HG02852 (cell line): Measurements from ENCODE around the gene TNNI2.
"Not testable (repeated sequence)": the region's sequence is repeated elsewhere in the genome, so short reads cannot be mapped to it uniquely, and the experiment has no call there.

Experiments
- ATAC-seq: cut with Tn5 transposase; IDR thresholded peaks from one replicate; pipeline ENCODE4 v1.9.1; 2021; ENCODE audit warnings: mild to moderate bottlenecking, moderate library complexity; ENCODE audit not compliant: unreplicated experiment

Gene TNNI2

DNA sequence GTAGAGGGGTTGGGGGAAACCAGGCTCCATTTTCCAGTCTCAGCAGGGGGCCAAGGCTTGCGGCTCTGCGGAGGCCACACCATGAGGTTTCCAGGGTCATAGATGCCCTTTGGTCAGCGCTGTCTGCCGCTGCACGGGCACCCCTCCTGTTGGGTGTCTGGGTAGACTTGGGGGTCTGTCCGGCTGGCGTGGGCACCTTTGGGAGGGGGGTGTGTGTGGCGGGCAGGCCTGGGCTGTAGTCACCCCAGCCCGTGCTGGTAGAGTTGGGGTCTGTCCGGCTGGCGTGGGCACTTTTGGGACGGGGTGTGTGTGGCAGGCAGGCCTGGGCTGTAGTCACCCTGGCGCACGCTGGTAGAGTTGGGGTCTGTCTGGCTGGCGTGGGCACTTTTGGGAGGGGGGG is 32.8 kb downstream of the TNNI2 start:
- ATAC-seq = no peak

DNA sequence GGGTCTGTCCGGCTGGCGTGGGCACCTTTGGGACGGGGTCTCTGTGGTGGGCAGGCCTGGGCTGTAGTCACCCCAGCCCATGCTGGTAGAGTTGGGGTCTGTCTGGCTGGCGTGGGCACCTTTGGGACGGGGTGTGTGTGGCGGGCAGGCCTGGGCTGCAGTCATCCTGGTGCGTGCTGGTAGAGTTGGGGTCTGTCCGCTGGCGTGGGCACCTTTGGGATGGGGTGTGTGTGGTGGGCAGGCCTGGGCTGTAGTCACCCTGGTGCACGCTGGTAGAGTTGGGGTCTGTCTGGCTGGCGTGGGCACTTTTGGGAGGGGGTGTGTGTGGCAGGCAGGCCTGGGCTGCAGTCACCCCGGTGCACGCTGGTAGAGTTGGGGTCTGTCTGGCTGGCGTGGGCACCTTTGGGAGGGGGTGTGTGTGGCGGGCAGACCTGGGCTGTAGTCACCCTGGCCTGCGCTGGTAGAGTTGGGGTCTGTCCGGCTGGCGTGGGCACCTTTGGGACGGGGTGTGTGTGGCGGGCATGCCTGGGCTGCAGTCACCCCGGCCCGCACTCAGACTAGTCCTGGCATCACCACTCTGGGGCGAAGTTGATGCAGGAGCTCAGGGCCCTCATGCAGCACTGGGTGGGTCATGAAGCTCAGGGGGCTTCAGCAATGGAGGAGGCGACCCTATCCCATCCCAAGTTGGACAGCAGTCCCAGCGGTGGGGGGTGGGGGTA is 33.6 kb downstream of the TNNI2 start:
- no peak for ATAC-seq

DNA sequence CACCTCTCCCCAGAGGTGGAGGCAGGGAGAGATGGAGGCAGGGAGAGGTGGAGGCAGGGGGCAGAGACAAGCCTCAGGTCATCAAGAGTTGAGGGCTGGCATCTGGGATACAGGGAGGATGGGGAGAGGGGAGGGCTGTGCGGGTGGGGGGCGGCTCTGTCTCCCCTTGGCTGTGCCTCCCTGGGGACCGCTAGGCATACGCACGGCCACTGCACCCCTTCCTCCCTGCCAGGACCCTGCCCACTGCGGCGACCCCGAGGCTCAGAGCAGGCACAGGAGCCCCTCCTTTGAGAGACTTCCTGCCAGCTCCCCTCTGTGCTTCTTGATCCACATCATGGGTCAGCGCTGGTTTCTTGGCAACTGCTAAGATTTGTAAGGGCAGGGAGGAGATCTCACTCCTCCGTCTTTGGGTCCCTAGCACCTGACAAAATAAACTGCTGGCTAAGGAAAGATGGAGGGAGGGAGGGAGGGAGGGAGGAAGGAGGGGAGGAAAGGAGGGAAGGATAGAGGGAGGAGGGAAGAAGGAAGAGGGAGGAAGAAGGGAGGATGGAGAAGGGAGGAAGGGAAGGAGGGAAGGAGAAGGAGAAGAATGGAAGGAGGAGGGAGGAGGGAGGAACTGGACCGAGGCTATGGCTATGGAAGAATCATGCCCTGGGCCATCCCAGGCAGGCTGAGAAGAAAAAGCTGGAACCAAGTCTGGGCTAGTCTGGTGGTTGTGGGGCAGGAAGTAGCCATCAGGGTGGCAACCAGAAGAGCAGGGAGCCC is 34.4 kb downstream of the TNNI2 start:
- no peak for ATAC-seq

DNA sequence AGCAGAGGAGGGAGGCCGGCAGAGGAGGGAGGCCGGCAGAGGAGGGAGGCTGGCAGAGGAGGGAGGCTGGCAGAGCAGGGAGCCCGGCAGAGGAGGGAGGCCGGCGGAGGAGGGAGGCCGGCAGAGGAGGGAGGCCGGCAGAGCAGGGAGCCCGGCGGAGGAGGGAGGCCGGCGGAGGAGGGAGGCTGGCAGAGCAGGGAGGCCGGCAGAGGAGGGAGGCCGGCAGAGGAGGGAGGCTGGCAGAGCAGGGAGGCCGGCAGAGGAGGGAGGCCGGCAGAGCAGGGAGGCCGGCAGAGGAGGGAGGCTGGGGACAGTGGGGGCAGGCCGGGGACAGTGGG is 35.0 kb downstream of the TNNI2 start:
- not testable (repeated sequence) for ATAC-seq

DNA sequence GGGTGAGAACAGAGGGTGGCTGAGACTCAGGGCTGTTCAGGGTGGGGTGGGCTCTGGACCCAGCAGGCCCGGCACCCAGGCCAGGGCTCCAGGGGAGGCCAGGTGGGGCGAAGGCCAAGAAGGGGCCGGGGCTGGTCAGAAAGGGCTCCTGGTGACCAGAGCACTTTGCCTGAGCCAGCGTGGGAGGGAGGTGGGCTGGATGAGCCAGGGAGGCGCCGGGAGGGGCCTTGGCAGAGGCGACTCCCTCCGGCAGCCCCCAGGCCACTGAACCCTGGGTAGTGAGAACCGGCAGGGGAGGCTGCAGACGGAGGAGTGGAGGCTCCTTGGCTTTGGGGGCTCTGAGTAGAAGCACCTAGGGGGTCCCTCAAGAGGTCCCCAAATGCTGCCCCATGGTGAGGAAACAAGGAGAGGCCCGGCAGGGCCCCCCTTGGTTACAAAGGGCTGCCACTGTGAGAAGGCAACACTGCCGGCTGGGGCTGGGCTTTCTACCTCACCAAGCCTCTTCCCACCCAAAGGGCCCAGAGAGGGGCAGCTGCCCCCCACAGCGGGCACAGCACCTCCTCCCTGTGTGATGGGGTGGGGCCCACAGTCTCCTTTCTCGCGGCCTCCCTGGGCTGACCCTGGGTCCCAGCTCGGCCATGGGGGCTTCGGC is 35.8 kb downstream of the TNNI2 start:
- not testable (repeated sequence) for ATAC-seq

DNA sequence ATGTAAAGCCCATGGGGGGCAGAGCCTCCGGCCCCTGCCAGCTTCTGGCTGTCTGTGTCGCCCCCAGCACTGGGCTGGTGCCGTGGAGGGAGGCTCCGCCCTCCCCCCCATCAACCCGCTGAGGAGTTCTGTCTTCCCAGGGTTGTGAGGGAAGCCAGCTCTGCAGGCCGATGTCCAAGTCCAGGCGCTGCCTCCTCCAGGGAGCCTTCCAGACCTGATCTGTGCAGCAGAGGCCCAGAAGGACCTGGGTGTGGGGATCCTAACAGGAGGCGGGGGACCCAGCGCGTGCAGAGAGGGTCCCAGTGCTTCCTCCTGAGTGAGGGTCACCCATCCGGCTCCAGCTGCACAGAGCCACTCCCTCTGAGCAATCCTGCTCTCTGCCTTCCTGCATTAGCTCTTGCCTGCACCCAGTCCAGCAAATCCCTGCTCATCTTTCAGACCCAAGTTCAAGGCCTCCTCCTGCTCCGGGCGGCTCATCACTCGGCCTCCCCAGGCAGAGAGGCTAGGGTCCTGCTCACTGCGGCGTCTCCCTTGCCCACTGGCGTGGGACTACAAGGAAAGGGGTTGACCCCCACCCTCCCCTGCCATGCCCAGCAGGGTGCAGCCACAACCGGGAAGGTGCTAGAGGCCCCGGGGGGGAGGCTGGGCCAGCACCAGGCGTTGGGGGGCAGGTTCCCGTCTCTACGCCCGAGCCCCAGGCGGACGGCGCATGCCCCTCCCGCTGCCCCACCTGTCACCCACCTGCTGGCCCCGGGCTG is 36.5 kb downstream of the TNNI2 start:
- no peak for ATAC-seq

DNA sequence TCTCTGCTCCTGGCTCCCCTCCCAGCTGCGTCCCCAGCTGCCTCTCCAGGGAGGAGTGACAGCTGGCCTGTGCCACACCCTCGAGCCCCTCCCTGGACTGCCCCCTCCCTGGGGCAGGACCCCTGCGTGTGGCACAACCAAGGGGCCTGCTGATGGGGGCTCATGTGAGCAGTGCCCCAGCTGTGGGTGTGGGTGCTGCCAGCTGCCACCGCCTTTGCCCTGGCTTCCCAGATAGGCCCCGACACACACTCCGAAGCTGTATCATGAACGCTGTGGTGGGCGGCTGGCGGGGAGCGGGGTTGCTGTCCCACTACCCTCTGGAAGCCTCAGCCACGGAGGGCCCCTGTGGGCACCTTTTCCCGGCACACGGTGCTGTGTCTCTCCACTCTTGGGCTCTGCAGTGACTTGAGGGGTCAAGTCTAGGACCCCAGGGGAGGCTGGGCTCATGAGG is 37.1 kb downstream of the TNNI2 start:
- ATAC-seq = not testable (repeated sequence)

DNA sequence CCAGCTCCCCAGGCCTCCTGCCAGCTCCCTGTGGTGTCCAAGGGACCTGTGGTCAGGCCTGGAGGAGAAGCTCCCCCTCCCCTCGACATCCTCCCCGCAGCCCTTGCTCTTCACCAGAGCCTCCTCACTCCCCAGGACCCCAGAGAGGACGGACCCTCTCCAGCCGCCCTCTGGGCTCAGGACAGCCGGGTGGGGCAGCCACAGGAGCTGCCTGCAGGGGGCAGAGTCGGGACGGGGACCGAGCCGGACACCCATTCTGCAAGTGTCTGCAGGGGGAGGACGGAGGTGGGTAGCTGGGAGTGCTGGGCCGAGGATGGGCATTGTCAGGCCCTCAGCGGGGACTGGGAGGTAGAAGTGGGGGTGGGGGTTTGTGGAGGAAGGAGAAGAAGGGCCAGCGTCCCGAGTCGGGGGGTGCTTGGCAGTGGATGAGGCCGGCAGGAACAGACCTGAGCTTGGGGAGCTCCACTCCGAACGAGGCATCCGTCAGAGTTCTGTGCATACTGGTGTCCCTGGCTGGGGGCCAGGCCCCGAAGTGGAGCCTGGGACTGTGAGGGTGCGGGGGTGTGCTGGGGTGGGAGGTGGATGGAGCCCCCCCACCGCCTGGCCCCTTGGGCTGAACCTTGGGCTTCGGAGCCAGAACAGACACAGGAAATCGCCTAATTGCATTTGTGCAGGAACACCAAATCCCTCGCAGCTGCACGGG is 37.7 kb downstream of the TNNI2 start:
- ATAC-seq = no peak

DNA sequence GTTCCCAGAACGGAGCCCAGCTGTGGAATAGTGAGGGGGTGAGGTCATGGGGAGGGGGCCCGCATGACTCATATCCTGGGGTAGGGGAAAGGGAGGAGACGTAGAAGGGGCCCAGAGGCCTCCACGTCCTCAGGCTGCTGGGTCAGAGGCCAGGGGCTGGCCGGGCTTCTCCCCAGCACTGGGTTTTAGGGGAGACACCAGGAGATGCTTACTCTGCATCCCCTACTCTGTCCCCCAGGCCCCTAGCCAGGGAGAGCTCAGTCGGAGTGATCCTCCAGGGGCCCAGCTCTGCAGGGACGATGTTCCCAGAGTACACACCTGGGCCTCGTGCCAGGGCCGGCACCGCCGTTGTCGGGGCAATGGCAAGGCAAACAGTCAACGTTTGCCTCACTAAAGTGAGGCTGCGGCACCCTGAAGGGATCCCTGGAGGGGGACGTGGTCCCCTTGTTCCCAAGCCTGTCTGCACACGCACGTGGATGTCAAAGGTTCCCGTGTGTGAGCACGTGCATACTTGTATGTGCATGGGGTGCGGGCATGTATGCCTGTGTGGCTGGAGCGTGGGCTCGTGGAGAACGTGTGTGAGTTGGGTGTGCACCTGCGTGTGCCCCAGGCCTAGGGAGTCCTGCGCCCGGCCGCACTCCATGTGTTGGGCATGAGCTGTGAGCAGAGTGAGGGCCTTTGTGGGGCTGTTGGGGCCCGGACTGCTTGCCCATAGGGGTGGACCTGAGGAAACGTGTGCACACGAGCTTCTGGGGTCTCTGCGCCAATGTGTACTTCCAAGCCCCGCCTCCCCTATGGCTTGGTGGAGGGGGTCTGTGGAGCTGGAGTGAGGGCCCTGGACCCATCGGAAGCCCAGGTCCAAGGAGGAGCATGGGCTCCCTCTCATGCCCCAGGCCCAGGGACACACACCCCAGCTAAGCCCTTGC is 38.7 kb downstream of the TNNI2 start:
- ATAC-seq = no peak

DNA sequence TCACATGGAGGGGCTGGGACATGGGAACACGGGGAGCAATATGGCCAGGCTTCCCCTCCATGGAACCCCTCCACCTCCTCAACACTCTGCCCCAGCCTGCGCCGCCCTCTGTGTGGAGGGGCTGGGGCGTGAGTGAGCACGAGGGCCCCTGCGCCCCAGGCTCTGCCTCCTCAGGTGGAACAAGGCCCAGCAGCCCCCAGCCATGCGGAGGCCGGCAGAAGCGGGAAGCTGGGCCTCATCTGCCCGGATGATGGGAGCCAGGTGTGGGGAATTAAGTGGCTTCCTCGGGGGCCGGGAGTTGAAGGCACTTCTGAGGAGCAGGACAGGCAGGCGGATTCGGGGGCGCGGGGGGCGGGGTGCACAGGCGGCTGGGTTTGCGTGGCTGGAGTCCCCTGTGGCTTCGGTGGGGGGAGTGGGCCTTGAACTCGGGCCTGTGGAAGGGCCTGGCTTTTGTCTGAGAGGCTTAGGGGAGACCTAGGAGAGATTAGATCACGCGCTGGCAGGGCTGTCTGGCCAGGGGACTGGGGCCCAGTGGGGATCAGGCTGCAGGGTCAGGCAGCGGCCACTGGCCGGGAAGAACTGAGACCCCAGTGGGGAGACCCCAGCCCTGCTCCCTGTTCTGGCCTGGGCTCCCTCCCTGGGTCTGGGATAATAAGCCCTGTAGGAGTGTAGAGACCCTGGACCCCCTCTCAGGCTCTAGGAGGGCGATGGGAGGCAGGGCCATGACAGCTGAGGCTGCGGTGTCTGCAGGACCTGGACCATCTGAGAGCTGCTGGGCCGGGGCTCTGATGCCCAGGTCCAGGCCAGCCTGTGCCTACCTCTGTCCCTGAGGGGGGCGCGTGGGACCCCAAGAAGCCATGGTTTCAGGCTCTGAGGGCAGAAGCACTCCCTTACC is 39.6 kb downstream of the TNNI2 start:
- no peak for ATAC-seq

DNA sequence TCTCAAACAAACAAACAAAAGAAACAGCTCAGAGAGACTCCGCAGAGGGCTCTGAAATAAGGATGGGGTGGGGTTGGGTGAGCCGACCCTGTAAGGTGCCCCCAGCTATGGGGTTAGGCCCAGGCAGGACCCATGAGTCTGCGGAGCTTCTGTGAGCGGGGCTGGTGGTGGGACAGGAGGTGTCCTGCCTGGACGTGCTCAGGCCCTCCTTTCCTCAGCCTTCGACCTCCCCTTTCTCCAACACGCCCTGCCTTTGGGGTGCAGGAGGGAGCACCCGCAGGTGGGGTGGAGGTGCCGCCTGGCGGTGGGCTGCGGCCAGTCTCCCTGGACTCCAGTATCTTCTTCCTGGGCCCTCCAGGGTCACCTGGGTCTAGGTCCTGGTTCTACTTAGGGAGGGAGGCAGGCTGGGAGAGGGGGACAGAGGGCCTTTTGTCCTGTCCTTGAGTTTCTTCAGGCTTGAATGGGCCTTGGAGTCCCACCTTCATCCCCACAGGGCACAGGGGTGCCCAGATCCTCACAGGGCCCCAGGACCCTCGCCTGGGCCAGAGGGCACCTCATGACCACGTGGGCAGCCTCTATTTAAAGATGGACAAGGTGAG is 40.7 kb downstream of the TNNI2 start:
- no peak for ATAC-seq

DNA sequence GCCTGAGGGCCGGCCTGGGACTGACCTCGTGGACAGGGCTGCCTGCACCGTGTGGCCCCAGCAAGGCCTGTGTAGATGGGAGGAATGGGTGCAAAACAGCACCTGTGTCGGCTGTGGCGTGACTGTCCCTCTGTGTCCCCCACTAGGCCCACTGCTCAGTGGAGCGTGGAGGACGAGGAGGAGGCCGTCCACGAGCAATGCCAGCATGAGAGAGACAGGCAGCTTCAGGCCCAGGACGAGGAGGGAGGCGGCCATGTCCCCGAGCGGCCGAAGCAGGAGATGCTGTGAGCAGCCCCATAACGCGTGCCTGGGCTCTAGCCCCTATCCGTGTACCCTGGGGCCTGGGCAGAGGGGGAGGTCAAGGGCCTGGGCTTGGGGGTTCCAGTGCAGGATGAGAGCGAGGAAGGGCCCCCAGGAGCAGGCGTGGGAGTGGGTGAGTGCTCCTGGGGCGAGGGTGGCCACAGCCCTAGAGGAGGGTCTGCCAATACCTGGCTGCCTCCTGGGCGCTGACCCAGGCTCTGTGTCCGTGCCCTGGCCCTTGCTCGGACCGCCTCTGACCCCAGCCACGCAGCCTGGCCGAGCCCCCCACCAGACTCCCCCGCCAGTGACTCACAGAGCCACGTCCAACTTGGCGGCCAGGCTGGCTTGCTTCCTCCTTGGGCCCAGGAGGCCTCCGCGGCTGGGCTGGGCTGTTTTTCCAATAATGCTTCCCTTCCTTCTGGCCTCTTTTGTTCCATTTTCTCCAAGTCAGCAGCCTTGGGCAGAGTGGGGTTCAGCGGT is 41.4 kb downstream of the TNNI2 start:
- ATAC-seq = no peak

DNA sequence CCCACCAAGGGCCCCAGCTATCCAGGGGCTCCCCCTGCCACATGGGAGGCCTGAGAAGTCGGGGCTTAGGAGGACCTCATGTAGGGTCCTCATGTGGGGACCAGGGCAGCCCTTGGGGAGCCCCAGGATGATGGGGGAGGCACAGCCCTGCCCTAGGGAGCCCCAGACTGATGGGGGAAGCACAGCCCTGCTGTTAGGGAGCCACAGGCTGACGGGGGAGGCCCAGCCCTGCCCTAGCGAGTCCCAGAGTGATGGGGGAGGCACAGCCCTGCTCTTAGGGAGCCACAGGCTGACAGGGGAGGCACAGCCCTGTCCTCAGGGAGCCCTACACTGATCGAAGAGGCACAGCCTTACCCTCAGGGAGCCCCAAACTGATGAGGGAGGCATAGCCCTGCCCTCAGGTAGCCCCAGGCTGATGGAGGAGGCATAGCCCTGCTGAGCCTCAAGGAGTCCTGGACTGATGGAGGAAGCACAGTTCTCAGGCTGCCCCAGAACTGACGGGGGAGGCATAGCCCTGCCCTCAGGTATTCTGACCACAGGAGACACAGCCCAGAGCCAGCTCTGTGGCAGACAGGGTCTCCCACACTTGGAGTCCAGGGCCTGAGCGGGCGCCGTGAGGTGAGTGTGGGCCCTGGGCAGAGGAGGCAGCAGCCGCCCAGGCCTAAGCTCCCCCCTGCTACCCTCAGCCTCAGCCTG is 42.1 kb downstream of the TNNI2 start:
- no peak for ATAC-seq

DNA sequence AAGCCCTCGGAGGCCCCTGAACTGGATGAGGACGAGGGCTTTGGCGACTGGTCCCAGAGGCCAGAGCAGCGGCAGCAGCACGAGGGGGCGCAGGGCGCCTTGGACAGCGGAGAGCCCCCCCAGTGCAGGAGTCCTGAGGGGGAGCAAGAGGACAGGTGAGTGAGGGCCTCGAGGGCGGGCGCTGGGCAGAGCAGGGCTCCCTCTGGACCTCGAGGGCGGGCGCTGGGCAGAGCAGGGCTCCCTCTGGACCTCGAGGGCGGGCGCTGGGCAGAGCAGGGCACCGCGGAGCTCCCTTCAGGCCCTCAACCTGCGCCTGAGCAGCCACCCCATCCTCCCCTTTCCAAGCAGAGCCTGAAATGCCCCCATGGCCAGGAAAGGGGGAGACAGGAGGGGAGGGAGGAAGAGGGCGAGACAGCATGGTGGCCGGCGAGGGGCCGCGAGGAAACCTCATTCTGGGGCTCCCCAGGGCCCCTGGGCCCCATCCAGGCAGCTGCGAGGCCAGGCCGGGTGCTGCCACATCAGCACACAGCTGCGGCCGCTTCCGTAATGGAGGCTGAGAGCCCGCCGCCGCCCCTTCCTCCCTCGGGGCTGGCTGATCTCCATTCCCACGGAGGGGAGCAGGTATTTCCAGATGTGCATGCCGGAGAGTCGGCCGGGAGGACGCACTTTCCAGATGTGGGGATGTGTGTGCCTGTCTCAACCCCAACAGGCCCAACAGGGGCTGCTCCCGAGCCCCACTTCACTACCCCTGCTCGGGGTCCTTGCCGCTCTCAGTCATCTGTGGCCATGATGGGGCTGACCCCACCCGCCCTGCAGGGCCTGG is 42.9 kb downstream of the TNNI2 start:
- ATAC-seq = no peak

DNA sequence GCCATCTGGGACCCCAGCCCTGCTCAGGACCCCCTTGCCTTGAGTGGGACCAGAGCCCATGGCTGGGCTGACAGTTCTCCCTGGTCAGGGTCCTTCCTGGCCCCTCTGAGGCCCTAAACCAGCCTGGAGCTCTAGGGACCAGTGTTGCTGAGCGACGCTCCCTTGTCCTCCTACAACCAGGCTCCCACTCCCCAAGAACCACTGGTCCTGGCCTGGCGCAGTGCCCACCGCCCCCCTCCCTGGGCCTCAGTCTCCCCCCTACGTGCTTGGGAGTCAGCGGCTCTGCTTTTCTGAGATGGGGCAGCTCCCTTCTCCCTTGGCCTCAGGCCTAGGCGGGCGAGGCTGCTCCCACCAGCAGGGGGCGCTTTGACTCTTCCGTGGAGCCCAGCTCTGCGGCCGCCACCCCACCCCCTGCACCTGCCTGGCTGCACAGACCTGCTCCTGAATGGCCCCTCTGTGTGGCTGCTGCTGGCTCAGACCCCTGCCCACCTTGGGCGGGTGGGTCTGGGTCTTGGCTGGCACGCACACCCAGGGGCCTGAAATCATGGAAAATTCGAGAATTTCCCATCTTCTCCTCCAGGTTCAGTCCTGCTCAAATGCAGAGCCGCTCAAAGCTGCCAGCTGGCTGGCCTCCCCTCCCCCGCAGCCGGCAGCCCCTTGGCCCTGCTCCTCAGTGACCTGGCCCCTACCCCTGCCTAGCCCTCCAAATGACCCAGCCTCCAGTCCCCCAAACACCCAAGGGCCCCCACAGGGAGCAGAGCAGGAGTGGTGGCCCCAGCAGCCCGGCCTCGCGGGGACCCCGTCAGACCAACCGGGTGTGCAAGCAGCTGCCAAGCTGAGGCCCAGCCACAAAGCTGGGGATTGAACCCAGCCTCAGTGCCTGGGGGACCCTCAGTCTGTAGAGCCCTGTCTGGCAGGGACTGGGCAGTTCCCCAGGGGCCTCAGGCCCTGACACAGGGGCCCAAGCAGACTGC is 43.8 kb downstream of the TNNI2 start:
- ATAC-seq = peak; percentile 64
